CD8-positive, alpha-beta memory T cell (primary cell): ENCODE results near the gene PDZD2. TPM values are rescaled to one million over a fixed set of nuclear protein-coding genes. Genes with fewer than 3 reads are reported as not detected.

Source experiments
- CTCF ChIA-PET: fragments of 350-600 bp; sonication (Branson Sonifier 250); formaldehyde crosslinking; loops from one replicate; lab custom pipeline; 2021; ENCODE audit warnings: antibody characterized with exemption; lab: Charles Lee
- POLR2A ChIA-PET: fragments of 350-600 bp; sonication (Branson Sonifier 250); formaldehyde crosslinking; loops from one replicate; lab custom pipeline; 2021; ENCODE audit warnings: antibody characterized with exemption; lab: Charles Lee
- DNase-seq, 5 donors: peaks; one replicate each; pipeline versions ENCODE4 v3.0.0 to v3.0.0-alpha.2; 2020 to 2022; ENCODE audit warnings: mixed read lengths in 1 of 5
- H3K27ac ChIP-seq: one replicate; pipeline ENCODE4 v1.7.0; 2013; ENCODE audit warnings: low read depth, mild to moderate bottlenecking, low read length, moderate library complexity
- H3K27me3 ChIP-seq: 2 replicates; pipeline ENCODE4 v1.7.0; 2013; ENCODE audit warnings: low read length, mild to moderate bottlenecking; ENCODE audit not compliant: insufficient read depth, poor library complexity, severe bottlenecking
- H3K36me3 ChIP-seq: 2 replicates; pipeline ENCODE4 v1.7.0; 2013; ENCODE audit warnings: mild to moderate bottlenecking, low read length, moderate library complexity; ENCODE audit not compliant: insufficient read depth
- H3K4me1 ChIP-seq: 2 replicates; pipeline ENCODE4 v1.7.0; 2013; ENCODE audit warnings: mild to moderate bottlenecking, low read length, moderate library complexity; ENCODE audit not compliant: insufficient read depth
- H3K4me3 ChIP-seq: 2 replicates; pipeline ENCODE4 v1.7.0; 2013; ENCODE audit warnings: mild to moderate bottlenecking, low read length
- H3K9me3 ChIP-seq: 2 replicates; pipeline ENCODE4 v1.7.0; 2013; ENCODE audit warnings: mild to moderate bottlenecking, low read length
- H3K27ac Mint-ChIP-seq, 8 donors: one replicate each; pipeline ENCODE4 v1.8.0; 2020 to 2021; ENCODE audit warnings: mixed read lengths in 8 of 8, mild to moderate bottlenecking in 6 of 8, inconsistent platforms in 3 of 8, moderate library complexity in 3 of 8
- H3K27me3 Mint-ChIP-seq, 2 donors: one replicate each; pipeline ENCODE4 v1.8.0; 2020 to 2021; ENCODE audit warnings: mixed read lengths in 2 of 2, mild to moderate bottlenecking in 1 of 2, moderate library complexity in 1 of 2
- H3K36me3 Mint-ChIP-seq, 3 donors: one replicate each; pipeline ENCODE4 v1.8.0; 2020 to 2021; ENCODE audit warnings: mixed read lengths in 3 of 3, inconsistent platforms in 1 of 3, mild to moderate bottlenecking in 1 of 3
- H3K4me1 Mint-ChIP-seq, 3 donors: one replicate each; pipeline ENCODE4 v1.8.0; 2020 to 2021; ENCODE audit warnings: mixed read lengths in 3 of 3, inconsistent platforms in 1 of 3, mild to moderate bottlenecking in 1 of 3
- H3K4me3 Mint-ChIP-seq, 7 donors: one replicate each; pipeline ENCODE4 v1.8.0; 2020 to 2021; ENCODE audit warnings: mixed read lengths in 7 of 7, mild to moderate bottlenecking in 6 of 7, moderate library complexity in 4 of 7, inconsistent platforms in 2 of 7
- H3K9me3 Mint-ChIP-seq, 5 donors: one replicate each; pipeline ENCODE4 v1.8.0; 2020 to 2022; ENCODE audit warnings: mixed read lengths in 5 of 5, mild to moderate bottlenecking in 3 of 5, moderate library complexity in 2 of 5, inconsistent platforms in 1 of 5
- polyA plus RNA-seq: library from polyadenylated mRNA; unstranded; fragments of 300-500 nt; fragmentation: Illumina TruSeq; gene quantifications from one replicate; pipeline ENCODE4 v1.2.3, GENCODE V29; 2021
- total RNA-seq, 2 experiments: library from RNA; stranded (reverse); gene quantifications; one replicate each; pipeline ENCODE4 v1.2.3, GENCODE V29; 2021

Gene PDZD2
- total and polyA plus RNA-seq, 3 experiments from 2014 or later: 0.15 to 0.40 (median 0.27) TPM

DNA sequence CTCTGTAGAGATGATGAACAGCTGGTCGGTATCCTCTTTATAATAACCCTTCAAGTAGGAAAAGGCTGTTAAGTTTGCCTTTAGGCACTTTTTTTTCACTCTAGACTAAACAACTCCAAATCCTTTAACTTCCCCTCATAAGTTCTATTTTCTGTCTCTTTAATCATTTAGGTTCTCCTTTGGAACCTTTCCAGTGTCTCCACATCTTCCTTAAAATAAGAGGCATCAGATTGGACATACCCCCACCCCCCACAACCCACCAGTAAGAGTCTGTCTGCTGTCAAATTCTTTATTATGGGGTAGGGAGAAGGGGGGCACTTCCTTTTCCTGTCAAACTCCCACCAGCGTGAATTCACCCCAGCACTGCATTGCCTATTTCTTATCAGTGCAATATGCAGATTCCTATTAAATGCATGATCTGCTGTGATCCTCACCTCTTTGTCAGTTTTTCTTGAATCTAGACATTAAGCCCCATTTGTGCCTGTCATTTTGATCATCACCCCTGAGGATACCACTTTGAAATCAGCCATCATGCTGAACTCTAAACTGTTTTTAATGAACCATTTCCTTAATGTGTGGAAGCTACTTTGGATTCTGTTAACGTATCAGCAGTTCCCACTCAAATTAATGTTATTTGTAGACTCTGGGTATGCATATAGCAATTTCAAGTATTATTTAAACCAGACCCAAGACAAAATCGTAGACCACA, 212.2 kb downstream of the PDZD2 start:
- Mint-ChIP-seq H3K9me3 (peaks cover 0 to 2% (median 0%) of the 10 kb centered on the region in 5 donors), H3K36me3 (no peaks in the 10 kb centered on the region), H3K4me1 (peaks cover 9 to 17% (median 13%) of the 10 kb centered on the region in 3 donors), H3K27ac (no peak overlapping the region), H3K27me3 (peaks cover 15 to 50% of the 10 kb centered on the region in 2 donors), H3K4me3 (no peak overlapping the region)
- H3K9me3 ChIP-seq: no peaks in the 10 kb centered on the region
- ChIA-PET POLR2A (no interaction called here), CTCF (no interaction called here)
- H3K4me3 ChIP-seq: no peak overlapping the region
- H3K36me3 ChIP-seq: no peaks in the 10 kb centered on the region
- DNase-seq: no peak
- no peak overlapping the region for H3K27ac ChIP-seq
- H3K27me3 ChIP-seq: peaks cover 4% of the 10 kb centered on the region
- peaks cover 6% of the 10 kb centered on the region for H3K4me1 ChIP-seq

DNA sequence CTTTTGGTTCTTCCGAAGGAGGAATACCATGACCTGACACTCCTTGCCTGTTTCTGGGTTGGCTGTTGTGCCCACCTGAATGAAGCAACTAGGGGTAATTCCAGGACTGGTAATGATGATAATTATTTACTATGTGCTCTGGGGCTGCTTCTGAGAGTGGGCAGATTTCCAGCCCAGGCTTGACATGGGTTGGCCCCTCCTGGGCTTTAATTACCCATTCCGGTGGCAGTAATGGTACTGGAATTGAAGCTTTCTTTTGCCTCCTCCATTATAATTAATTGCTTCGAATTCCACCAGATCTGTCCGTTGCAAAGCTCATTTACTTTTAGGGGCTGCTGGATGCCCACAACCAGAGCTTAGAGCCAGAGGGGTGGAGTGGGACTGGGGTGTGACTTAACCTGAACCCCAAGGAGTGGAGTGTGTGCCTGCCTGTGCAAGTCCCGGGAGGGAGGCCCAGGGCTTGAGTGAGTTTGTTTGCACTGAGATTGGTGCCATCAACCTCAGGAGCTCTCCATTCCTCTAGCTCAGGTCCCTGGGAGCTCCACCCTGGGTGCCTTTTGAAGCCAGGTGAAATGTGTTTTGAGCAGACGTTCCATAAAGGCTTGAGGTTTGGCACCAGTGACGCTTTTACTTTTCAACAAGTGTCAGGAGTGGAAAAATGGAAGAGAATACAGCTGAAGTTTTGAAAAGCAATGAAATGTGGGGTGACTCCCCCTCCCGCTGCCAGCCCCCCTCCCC, 214.6 kb downstream of the PDZD2 start:
- peaks cover 9 to 17% (median 13%) of the 10 kb centered on the region in 3 donors for H3K4me1 Mint-ChIP-seq
- CTCF ChIA-PET: no interaction called here

DNA sequence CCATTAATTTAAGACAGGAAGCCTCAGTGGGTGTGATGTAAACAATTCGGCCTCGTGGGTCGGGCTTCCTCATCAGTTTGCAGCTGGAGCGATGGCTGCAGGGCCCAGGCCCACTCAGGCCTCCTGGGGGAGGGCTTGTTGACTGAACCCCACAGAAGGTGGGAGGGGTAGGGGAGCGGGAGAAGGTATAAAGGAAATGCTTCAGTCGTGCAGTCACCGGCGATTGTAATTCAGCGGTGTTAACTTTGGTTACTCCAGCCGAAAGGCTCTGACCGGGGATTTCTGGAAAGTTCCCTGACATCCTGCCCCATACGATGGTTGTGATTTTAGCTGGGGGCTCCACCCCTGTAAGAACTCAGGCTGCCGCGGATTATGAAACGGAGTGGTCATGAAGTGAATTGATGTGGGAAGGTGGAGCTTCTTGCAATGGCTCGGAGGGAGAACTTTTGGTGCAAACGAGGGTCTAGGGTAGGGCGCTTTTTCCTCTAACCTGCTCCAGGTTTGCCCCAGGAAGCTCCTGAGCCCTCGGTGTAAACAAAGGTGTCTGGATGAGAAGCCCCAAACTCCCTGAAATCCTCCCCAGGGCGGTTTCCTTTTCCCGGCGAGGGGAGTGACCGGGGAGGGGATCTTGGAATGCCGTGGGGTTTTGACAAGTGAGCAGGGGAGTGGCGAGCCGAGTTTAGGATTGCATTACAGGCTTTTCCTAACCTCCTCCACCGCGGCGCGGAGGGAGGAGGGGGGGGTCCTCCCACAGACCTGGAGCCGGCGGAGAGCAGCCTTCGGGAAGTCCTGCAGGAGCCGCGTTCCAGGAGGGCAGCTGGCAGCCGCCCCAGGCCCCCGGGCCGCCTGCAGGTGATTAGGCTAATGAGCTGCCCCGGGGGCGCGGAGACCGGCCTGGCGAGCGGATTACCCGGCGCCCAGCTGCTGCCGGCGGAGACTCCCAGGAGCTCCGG, 215.5 kb downstream of the PDZD2 start:
- peak in 1 of 5 donors; percentile 16 for DNase-seq
- Mint-ChIP-seq H3K4me1 (peaks cover 9 to 17% (median 13%) of the 10 kb centered on the region in 3 donors), H3K4me3 (peak overlapping the region in 4 of 7 donors; percentile 55 to 73 (median 60)), H3K27ac (peak overlapping the region in 1 of 8 donors; percentile 50), H3K27me3 (peaks cover 25 to 59% of the 10 kb centered on the region in 2 donors), H3K9me3 (peaks cover 5 to 16% (median 12%) of the 10 kb centered on the region in 5 donors), H3K36me3 (peaks cover 0 to 10% (median 2%) of the 10 kb centered on the region in 3 donors)
- Histone ChIP-seq H3K4me3 (peak overlapping the region; percentile 38), H3K4me1 (peaks cover 6% of the 10 kb centered on the region), H3K36me3 (no peaks in the 10 kb centered on the region), H3K27me3 (peaks cover 4% of the 10 kb centered on the region), H3K27ac (no peak overlapping the region), H3K9me3 (peaks cover 1% of the 10 kb centered on the region)
- ChIA-PET CTCF (no interaction called here), POLR2A (no interaction called here)

More for the DNA sequence above, 214.6 kb downstream of the PDZD2 start:
- no peak overlapping the region for H3K4me3 ChIP-seq
- H3K27ac ChIP-seq: no peak overlapping the region
- peak overlapping the region in 1 of 7 donors; percentile 63 for H3K4me3 Mint-ChIP-seq
- H3K36me3 Mint-ChIP-seq: peaks cover 0 to 5% (median 0%) of the 10 kb centered on the region in 3 donors
- no peak overlapping the region for H3K27ac Mint-ChIP-seq
- H3K4me1 ChIP-seq: peaks cover 6% of the 10 kb centered on the region
- no peaks in the 10 kb centered on the region for H3K36me3 ChIP-seq
- DNase-seq: no peak
- peaks cover 4% of the 10 kb centered on the region for H3K27me3 ChIP-seq
- peaks cover 25 to 59% of the 10 kb centered on the region in 2 donors for H3K27me3 Mint-ChIP-seq
- H3K9me3 Mint-ChIP-seq: peaks cover 0 to 7% (median 4%) of the 10 kb centered on the region in 5 donors
- H3K9me3 ChIP-seq: no peaks in the 10 kb centered on the region
- POLR2A ChIA-PET: no interaction called here

DNA sequence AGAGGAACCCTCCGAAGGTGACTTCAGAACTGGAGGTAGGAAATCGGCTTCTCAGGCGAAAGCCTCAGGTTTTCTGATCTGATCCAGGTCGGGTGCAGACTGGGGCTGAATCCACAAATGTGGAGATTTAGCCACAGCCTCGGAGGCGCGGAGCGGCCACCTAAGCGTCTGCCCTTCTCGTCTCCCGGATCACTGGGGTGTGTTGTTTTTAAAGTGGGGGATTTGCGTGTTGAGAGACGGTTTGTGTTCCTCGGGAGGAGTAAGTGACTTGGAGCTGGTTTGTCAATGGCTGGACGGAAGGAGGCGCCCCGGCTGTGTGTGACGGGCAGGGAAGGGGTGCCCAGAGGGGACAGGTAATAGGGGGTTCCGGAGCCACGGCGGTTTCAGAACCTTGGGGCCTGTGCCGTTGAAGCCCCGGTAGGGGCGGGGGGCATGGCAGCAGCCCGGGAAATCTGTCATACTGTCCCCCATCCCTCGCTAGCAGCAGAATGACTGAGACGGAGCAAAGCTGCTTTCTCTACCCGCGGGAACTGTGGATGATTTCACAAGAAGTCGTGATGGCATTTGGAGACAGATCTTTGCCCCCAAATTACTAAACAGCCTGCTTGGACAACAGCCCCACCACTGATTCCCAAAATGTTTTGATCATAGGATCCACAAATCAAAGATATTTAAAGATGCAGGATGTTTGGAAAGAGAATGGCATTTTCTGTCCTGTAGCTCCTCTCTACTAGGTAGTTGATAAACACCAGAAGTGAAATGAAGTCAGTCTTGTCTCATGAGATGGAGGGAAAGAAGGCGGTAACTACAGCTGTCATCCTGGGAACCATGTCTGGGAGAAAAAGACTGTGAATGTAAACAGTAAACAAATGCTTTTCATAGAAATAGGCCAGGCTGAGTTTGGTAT, 216.5 kb downstream of the PDZD2 start:
- peaks cover 25 to 59% of the 10 kb centered on the region in 2 donors for H3K27me3 Mint-ChIP-seq
- Histone ChIP-seq H3K27me3 (peaks cover 4% of the 10 kb centered on the region), H3K9me3 (peaks cover 8% of the 10 kb centered on the region), H3K36me3 (no peaks in the 10 kb centered on the region), H3K27ac (no peak overlapping the region), H3K4me3 (peak overlapping the region; percentile 38), H3K4me1 (peaks cover 6% of the 10 kb centered on the region)
- peak overlapping the region in 2 of 8 donors; percentile 65 to 74 for H3K27ac Mint-ChIP-seq
- ChIA-PET POLR2A (no interaction called here), CTCF (no interaction called here)
- peak in 1 of 5 donors; percentile 33 for DNase-seq
- peaks cover 12 to 25% (median 18%) of the 10 kb centered on the region in 5 donors for H3K9me3 Mint-ChIP-seq
- H3K36me3 Mint-ChIP-seq: peaks cover 0 to 12% (median 3%) of the 10 kb centered on the region in 3 donors
- H3K4me3 Mint-ChIP-seq: peak overlapping the region in 6 of 7 donors; percentile 15 to 66 (median 57)
- peaks cover 9 to 17% (median 13%) of the 10 kb centered on the region in 3 donors for H3K4me1 Mint-ChIP-seq

DNA sequence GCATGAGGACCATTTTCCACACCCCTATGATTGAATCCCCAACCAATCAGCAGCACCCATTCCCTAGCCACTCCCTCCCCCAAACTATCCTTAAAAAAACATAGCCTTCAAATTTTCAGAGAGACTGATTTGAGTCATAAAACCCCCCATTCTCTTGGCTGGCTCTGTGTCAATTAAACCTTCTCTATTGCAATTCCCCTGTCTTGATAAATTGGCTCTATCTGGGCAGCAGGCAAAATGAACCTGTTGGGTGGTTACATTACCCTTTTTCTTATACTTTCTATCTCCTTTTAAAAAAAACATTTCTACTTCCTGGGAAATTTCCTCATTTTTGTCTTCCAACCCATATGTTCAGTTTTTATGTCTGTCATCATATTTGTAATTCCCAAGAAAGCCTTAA, 220.2 kb downstream of the PDZD2 start:
- H3K9me3 Mint-ChIP-seq: peaks cover 15 to 30% (median 26%) of the 10 kb centered on the region in 5 donors
- H3K27ac Mint-ChIP-seq: no peak overlapping the region
- no peak overlapping the region for H3K4me3 Mint-ChIP-seq
- Histone ChIP-seq H3K27ac (no peak overlapping the region), H3K4me1 (peaks cover 6% of the 10 kb centered on the region), H3K27me3 (peaks cover 2% of the 10 kb centered on the region), H3K4me3 (no peak overlapping the region), H3K9me3 (peaks cover 8% of the 10 kb centered on the region), H3K36me3 (no peaks in the 10 kb centered on the region)
- peaks cover 20 to 34% of the 10 kb centered on the region in 2 donors for H3K27me3 Mint-ChIP-seq
- POLR2A ChIA-PET: no interaction called here
- peaks cover 8 to 15% (median 11%) of the 10 kb centered on the region in 3 donors for H3K4me1 Mint-ChIP-seq
- DNase-seq: no peak
- CTCF ChIA-PET: no interaction called here
- peaks cover 0 to 16% (median 3%) of the 10 kb centered on the region in 3 donors for H3K36me3 Mint-ChIP-seq

DNA sequence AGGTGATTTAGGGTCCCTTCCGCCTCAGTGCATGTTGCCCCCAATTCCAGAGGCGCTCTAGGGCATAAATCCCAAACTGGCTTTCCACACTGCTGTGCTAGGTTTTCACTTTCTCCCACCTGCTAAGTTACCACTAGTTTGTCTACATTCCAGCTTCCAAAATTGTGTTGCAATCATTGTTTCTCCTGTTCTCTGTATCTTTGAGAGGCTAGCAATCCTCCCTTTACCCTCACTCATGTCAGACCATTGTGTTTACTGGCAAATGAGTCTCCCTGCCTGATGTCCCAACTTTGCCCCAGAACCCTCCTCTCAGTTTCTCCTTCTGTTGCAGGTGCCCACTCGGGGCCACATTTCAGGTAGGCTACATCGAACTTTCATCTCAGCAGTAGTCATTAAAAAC, 221.3 kb downstream of the PDZD2 start:
- Histone ChIP-seq H3K9me3 (peaks cover 8% of the 10 kb centered on the region), H3K4me1 (peaks cover 5% of the 10 kb centered on the region), H3K36me3 (no peaks in the 10 kb centered on the region), H3K27ac (no peak overlapping the region), H3K4me3 (no peak overlapping the region), H3K27me3 (no peaks in the 10 kb centered on the region)
- no peak for DNase-seq
- no peak overlapping the region for H3K4me3 Mint-ChIP-seq
- H3K27me3 Mint-ChIP-seq: peaks cover 17 to 25% of the 10 kb centered on the region in 2 donors
- H3K36me3 Mint-ChIP-seq: peaks cover 0 to 16% (median 3%) of the 10 kb centered on the region in 3 donors
- H3K4me1 Mint-ChIP-seq: peaks cover 1 to 6% (median 2%) of the 10 kb centered on the region in 3 donors
- peaks cover 15 to 31% (median 26%) of the 10 kb centered on the region in 5 donors for H3K9me3 Mint-ChIP-seq
- ChIA-PET POLR2A (no interaction called here), CTCF (no interaction called here)
- H3K27ac Mint-ChIP-seq: no peak overlapping the region
